ENCODE data around the gene TTC9B.
"Not testable (repeated sequence)": the region's sequence is repeated elsewhere in the genome, so short reads cannot be mapped to it uniquely, and the experiment has no call there.

The TTC9B gene

GRCh38 chr19:40178756-40179155, 39.4 kb downstream of the TTC9B start:
- Mint-ChIP-seq H3K4me3 (no peak overlapping the region), H3K36me3 (no peaks in the 10 kb centered on the region), H3K27ac (no peak overlapping the region), H3K27me3 (no peaks in the 10 kb centered on the region), H3K4me1 (no peaks in the 10 kb centered on the region), H3K9me3 (no peaks in the 10 kb centered on the region)

- Mint-ChIP-seq H3K36me3 (no peaks in the 10 kb centered on the region), H3K27ac (no peak overlapping the region), H3K4me1 (no peaks in the 10 kb centered on the region), H3K4me3 (no peak overlapping the region), H3K27me3 (no peaks in the 10 kb centered on the region), H3K9me3 (no peaks in the 10 kb centered on the region)
Measured at GRCh38 chr19:40177286-40178070, 40.7 kb downstream of the TTC9B start.

GRCh38 chr19:40175820-40176219, 42.4 kb downstream of the TTC9B start:
- Mint-ChIP-seq H3K36me3 (no peaks in the 10 kb centered on the region), H3K27me3 (no peaks in the 10 kb centered on the region), H3K4me3 (no peak overlapping the region), H3K9me3 (no peaks in the 10 kb centered on the region), H3K27ac (no peak overlapping the region), H3K4me1 (no peaks in the 10 kb centered on the region)

- H3K27me3 Mint-ChIP-seq, result no peaks in the 10 kb centered on the region
- H3K9me3 Mint-ChIP-seq, result no peaks in the 10 kb centered on the region
- no peak overlapping the region for H3K4me3 Mint-ChIP-seq
- no peaks in the 10 kb centered on the region for H3K4me1 Mint-ChIP-seq
- H3K36me3 Mint-ChIP-seq, result no peaks in the 10 kb centered on the region
- no peak overlapping the region for H3K27ac Mint-ChIP-seq
Measured at GRCh38 chr19:40174092-40174491, 44.1 kb downstream of the TTC9B start.

GRCh38 chr19:40171293-40171692, 46.9 kb downstream of the TTC9B start:
- not testable (repeated sequence) for H3K27ac Mint-ChIP-seq, H3K4me3 Mint-ChIP-seq, H3K36me3 Mint-ChIP-seq, H3K4me1 Mint-ChIP-seq, H3K9me3 Mint-ChIP-seq, H3K27me3 Mint-ChIP-seq

GRCh38 chr19:40170303-40170989, 47.7 kb downstream of the TTC9B start:
- not testable (repeated sequence) for H3K36me3 Mint-ChIP-seq, H3K9me3 Mint-ChIP-seq

GRCh38 chr19:40169482-40170302, 48.5 kb downstream of the TTC9B start:
- H3K9me3 Mint-ChIP-seq, H3K36me3 Mint-ChIP-seq, H3K4me1 Mint-ChIP-seq, H3K27ac Mint-ChIP-seq, H3K4me3 Mint-ChIP-seq, H3K27me3 Mint-ChIP-seq: not testable (repeated sequence)

More at GRCh38 chr19:40170303-40170989, 47.7 kb downstream of the TTC9B start:
- H3K4me3 Mint-ChIP-seq, H3K27ac Mint-ChIP-seq, H3K27me3 Mint-ChIP-seq, H3K4me1 Mint-ChIP-seq: not testable (repeated sequence)

All from activated naive CD4-positive, alpha-beta T cell treated with anti-CD3 and anti-CD28 coated beads, Interleukin-2, amount 50 U/mL, for 24 hours (primary cell).